Keratinocyte (primary cell): ENCODE measurements around the gene NRG3. TPM values are rescaled to one million over a fixed set of nuclear protein-coding genes. Genes with fewer than 3 reads are reported as not detected.

Experiments used
- DNase-seq: peaks from one replicate; pipeline ENCODE4 v3.0.0-alpha.2; 2011; ENCODE audit warnings: low read depth, missing footprints, low spot score
- FAIRE-seq: peaks from 2 replicates; lab custom pipeline; 2011; peaks lifted over from hg19 to GRCh38; lab: Jason Lieb, UNC
- H2AFZ ChIP-seq: 2 replicates; pipeline ENCODE4 v1.6.0; 2012; ENCODE audit warnings: low read length, control low read depth, inconsistent platforms; ENCODE audit not compliant: control insufficient read depth
- H3K27ac ChIP-seq: 2 replicates; pipeline ENCODE4 v1.5.1; 2011; ENCODE audit warnings: low read length; ENCODE audit not compliant: control insufficient read depth, insufficient read depth
- H3K27me3 ChIP-seq: 3 replicates; pipeline ENCODE4 v1.6.0; 2011; ENCODE audit warnings: low read length; ENCODE audit not compliant: control insufficient read depth, insufficient read depth; ENCODE audit errors: extremely low read depth
- H3K36me3 ChIP-seq, 2 experiments: 2 replicates in 1 of 2; 3 replicates in 1 of 2; pipeline ENCODE4 v1.5.1; 2011; ENCODE audit warnings: low read length in 2 of 2, mild to moderate bottlenecking in 1 of 2; ENCODE audit not compliant: control insufficient read depth in 2 of 2, insufficient read depth in 2 of 2; ENCODE audit errors: extremely low read depth in 1 of 2
- H3K4me1 ChIP-seq: 3 replicates; pipeline ENCODE4 v1.5.1; 2011; ENCODE audit warnings: low read length; ENCODE audit not compliant: control insufficient read depth, insufficient read depth; ENCODE audit errors: extremely low read depth
- H3K4me2 ChIP-seq: 3 replicates; pipeline ENCODE4 v1.6.0; 2011; ENCODE audit warnings: low read depth, low read length; ENCODE audit not compliant: control insufficient read depth, insufficient read depth; ENCODE audit errors: extremely low read depth
- H3K4me3 ChIP-seq, 3 experiments: fragments of 200-600 bp in 1 of 3; sonication (generic) in 1 of 3; 2 replicates in 2 of 3; 3 replicates in 1 of 3; pipeline ENCODE4 v1.5.1; 2011 to 2016; ENCODE audit warnings: low read length in 3 of 3, mild to moderate bottlenecking in 3 of 3, control low read depth in 2 of 3, inconsistent platforms in 1 of 3, low read depth in 1 of 3, mixed read lengths in 1 of 3, mixed run types in 1 of 3, moderate library complexity in 1 of 3; ENCODE audit not compliant: control insufficient read depth in 2 of 3, insufficient read depth in 2 of 3; ENCODE audit errors: extremely low read depth in 1 of 3
- H3K79me2 ChIP-seq: 2 replicates; pipeline ENCODE4 v1.6.0; 2012; ENCODE audit warnings: low read length; ENCODE audit not compliant: control insufficient read depth, insufficient read depth
- H3K9ac ChIP-seq: 3 replicates; pipeline ENCODE4 v1.6.0; 2011; ENCODE audit warnings: low read length; ENCODE audit not compliant: control insufficient read depth, insufficient read depth; ENCODE audit errors: extremely low read depth
- H3K9me1 ChIP-seq: 3 replicates; pipeline ENCODE4 v1.6.0; 2011; ENCODE audit warnings: low read length; ENCODE audit not compliant: control insufficient read depth, insufficient read depth; ENCODE audit errors: extremely low read depth
- H3K9me3 ChIP-seq: 2 replicates; pipeline ENCODE4 v1.5.1; 2012; ENCODE audit warnings: low read depth, low read length; ENCODE audit not compliant: control insufficient read depth
- H4K20me1 ChIP-seq: 3 replicates; pipeline ENCODE4 v1.6.0; 2011; ENCODE audit warnings: low read length; ENCODE audit not compliant: control insufficient read depth, insufficient read depth; ENCODE audit errors: extremely low read depth
- CTCF ChIP-seq, 3 experiments: IDR thresholded peaks in 1 of 3; conservative IDR thresholded peaks in 1 of 3; optimal IDR thresholded peaks in 1 of 3; 2 replicates in 2 of 3; 3 replicates in 1 of 3; pipeline versions ENCODE3 to v1.5.1; 2011; ENCODE audit warnings: low read length in 3 of 3, mild to moderate bottlenecking in 3 of 3, moderate library complexity in 2 of 3, control low read depth in 1 of 3, inconsistent platforms in 1 of 3; ENCODE audit not compliant: insufficient read depth in 2 of 3; ENCODE audit errors: extremely low read depth in 1 of 3
- EZH2 ChIP-seq: IDR thresholded peaks from one replicate; pipeline ENCODE4 v1.6.1; 2012; ENCODE audit warnings: inconsistent platforms, mild to moderate bottlenecking, low read length, moderate library complexity
- dilution Hi-C: fragments of 300-500 bp; cut with MboI; formaldehyde crosslinking; loops from one replicate; pipeline ENCODE4 v1.7.0; 2020; ENCODE audit warnings: low sequenced_read_pairs; ENCODE audit not compliant: extremely low pct_ligation_motif_present
- polyA plus RNA-seq, 5 experiments: library from polyadenylated mRNA; depleted of rRNA in 3 of 5; stranded (reverse) in 3 of 5; stranded (forward) in 1 of 5; unstranded in 1 of 5; fragments of >200 nt; gene quantifications; 1 replicate in 1 of 5; 2 replicates in 3 of 5; 3 replicates in 1 of 5; pipeline versions ENCODE4 v1.2.1 to v1.2.3, GENCODE V29; 2011 to 2012; ENCODE audit warnings: missing spikeins in 2 of 5, low read depth in 1 of 5, low replicate concordance in 1 of 5

Gene NRG3
- polyA plus RNA-seq, 1 donor (not counting 4 experiments of a cell fraction or from before 2014, with no cell fraction given): not detected

- no peaks in the 10 kb centered on the region for H3K79me2 ChIP-seq
- no peaks in the 10 kb centered on the region for H3K9me1 ChIP-seq
- dilution Hi-C loops: no loop called here
- H3K4me1 ChIP-seq: no peaks in the 10 kb centered on the region
- no peaks in the 10 kb centered on the region for H3K27me3 ChIP-seq
- H4K20me1 ChIP-seq: no peaks in the 10 kb centered on the region
- no peak overlapping the region for H3K4me3 ChIP-seq
- H2AFZ ChIP-seq: no peak overlapping the region
- no peak overlapping the region for H3K4me2 ChIP-seq
- no peak for TF ChIP-seq CTCF (optimal IDR thresholded peaks at IDR 0.05 in 1 of 3, IDR thresholded peaks at IDR 0.05 in 1 of 3, conservative IDR thresholded peaks at IDR 0.05 in 1 of 3; ENCODE audit: extremely low read depth in 1 of 3, insufficient read depth in 2 of 3, low read length in 3 of 3)
- TF ChIP-seq EZH2: no peak
- DNase-seq (no peak), FAIRE-seq (no peak)
- H3K9ac ChIP-seq: no peak overlapping the region
- H3K27ac ChIP-seq: no peak overlapping the region
- H3K36me3 ChIP-seq: no peaks in the 10 kb centered on the region
- H3K9me3 ChIP-seq: peaks cover 5% of the 10 kb centered on the region
Measured at GRCh38 chr10:82319074-82319473, 444.1 kb downstream of the NRG3 start.

DNA sequence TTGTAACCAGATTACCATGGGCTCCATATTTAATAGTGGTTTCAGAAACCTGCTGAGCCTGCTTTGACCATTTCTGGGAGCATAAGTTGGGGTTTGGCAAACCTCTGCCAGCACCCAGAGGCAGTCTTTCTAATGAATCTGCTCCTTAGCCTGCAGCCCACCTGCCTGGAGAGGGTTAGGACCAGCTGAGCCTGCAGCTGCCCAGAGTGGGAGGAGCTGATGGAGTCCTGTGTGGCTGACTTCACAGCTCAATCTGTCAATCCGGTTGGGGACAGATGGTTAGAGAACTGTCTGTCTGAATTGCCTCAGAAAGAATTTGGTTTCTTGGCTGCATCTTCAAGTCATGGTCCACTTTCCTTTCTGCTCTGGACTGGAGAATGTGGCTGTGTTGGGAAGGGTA, 444.6 kb downstream of the NRG3 start:
- Histone ChIP-seq H3K4me2 (no peak overlapping the region), H3K4me3 (no peak overlapping the region), H3K27ac (no peak overlapping the region), H3K4me1 (no peaks in the 10 kb centered on the region), H3K27me3 (no peaks in the 10 kb centered on the region), H3K9me3 (peaks cover 5% of the 10 kb centered on the region), H3K79me2 (no peaks in the 10 kb centered on the region), H2AFZ (no peak overlapping the region), H3K9ac (no peak overlapping the region), H4K20me1 (no peaks in the 10 kb centered on the region), H3K36me3 (no peaks in the 10 kb centered on the region), H3K9me1 (no peaks in the 10 kb centered on the region)
- no peak for DNase-seq
- TF ChIP-seq EZH2 (no peak), CTCF (optimal IDR thresholded peaks at IDR 0.05 in 1 of 3, IDR thresholded peaks at IDR 0.05 in 1 of 3, conservative IDR thresholded peaks at IDR 0.05 in 1 of 3; ENCODE audit: extremely low read depth in 1 of 3, insufficient read depth in 2 of 3, low read length in 3 of 3) (no peak)
- no peak for FAIRE-seq
- dilution Hi-C loops: no loop called here
